Measurements from ENCODE around the gene ALG11.
"Not testable (repeated sequence)": the region's sequence is repeated elsewhere in the genome, so short reads cannot be mapped to it uniquely, and the experiment has no call there.

The ALG11 gene

GRCh38 chr13:52030401-52030800 is 18.2 kb downstream of the ALG11 start:
- not testable (repeated sequence) for DNase-seq

- no peak for DNase-seq
Observed at GRCh38 chr13:52033039-52033438, 20.8 kb downstream of the ALG11 start.

- DNase-seq: peak; percentile 53
Observed at GRCh38 chr13:52034616-52035226, 22.5 kb downstream of the ALG11 start.

GRCh38 chr13:52036037-52036436 is 23.8 kb downstream of the ALG11 start:
- no peak for DNase-seq

- DNase-seq: no peak
Observed at GRCh38 chr13:52043675-52044074, 31.5 kb downstream of the ALG11 start.

GRCh38 chr13:52047463-52047862 is 35.3 kb downstream of the ALG11 start:
- DNase-seq: no peak

- no peak for DNase-seq
Observed at GRCh38 chr13:52048516-52048915, 36.3 kb downstream of the ALG11 start.

GRCh38 chr13:52051400-52051799 is 39.2 kb downstream of the ALG11 start:
- no peak for DNase-seq

GRCh38 chr13:52053460-52053859 is 41.3 kb downstream of the ALG11 start:
- DNase-seq: no peak

GRCh38 chr13:52061064-52061463 is 48.9 kb downstream of the ALG11 start:
- not testable (repeated sequence) for DNase-seq

- no peak for DNase-seq
Observed at GRCh38 chr13:52061587-52061986, 49.4 kb downstream of the ALG11 start.

- no peak for DNase-seq
Observed at GRCh38 chr13:52067237-52067636, 55.0 kb downstream of the ALG11 start.

GRCh38 chr13:52070929-52071523 is 58.8 kb downstream of the ALG11 start:
- DNase-seq: peak; percentile 32

Measured in NCI-H2171 (cell line).